Small intestine (tissue), 7 donors: Measurements from ENCODE around the gene DHTKD1. TPM values are rescaled to one million over a fixed set of nuclear protein-coding genes. Genes with fewer than 3 reads are reported as not detected.
"Not testable (repeated sequence)": the region's sequence is repeated elsewhere in the genome, so short reads cannot be mapped to it uniquely, and the experiment has no call there.

Experiments used
- DNase-seq, 2 donors: peaks; one replicate each; pipeline versions ENCODE4 v3.0.0 to v3.0.0-alpha.2; 2013
- FAIRE-seq: peaks from 2 replicates; lab custom pipeline; 2012; peaks lifted over from hg19 to GRCh38; lab: Jason Lieb, UNC
- H3K27ac ChIP-seq, 3 donors: one replicate each; pipeline ENCODE4 v1.5.1; 2013; ENCODE audit warnings: low read length in 2 of 3, mild to moderate bottlenecking in 2 of 3, control low read depth in 1 of 3, inconsistent platforms in 1 of 3, low read depth in 1 of 3, moderate library complexity in 1 of 3
- H3K27me3 ChIP-seq, 3 donors: one replicate each; pipeline ENCODE4 v1.6.1; 2013; ENCODE audit warnings: low read length in 3 of 3, inconsistent platforms in 1 of 3; ENCODE audit not compliant: control insufficient read depth in 3 of 3, insufficient read depth in 3 of 3
- H3K36me3 ChIP-seq, 3 donors: one replicate each; pipeline ENCODE4 v1.6.1; 2013; ENCODE audit warnings: low read length in 3 of 3, inconsistent platforms in 1 of 3, low read depth in 1 of 3, mild to moderate bottlenecking in 1 of 3, moderate library complexity in 1 of 3; ENCODE audit not compliant: control insufficient read depth in 3 of 3, insufficient read depth in 2 of 3
- H3K4me1 ChIP-seq, 3 donors: one replicate each; pipeline ENCODE4 v1.6.1; 2013; ENCODE audit warnings: low read length in 2 of 3, inconsistent platforms in 1 of 3, low read depth in 1 of 3, mild to moderate bottlenecking in 1 of 3, moderate library complexity in 1 of 3; ENCODE audit not compliant: control insufficient read depth in 3 of 3, insufficient read depth in 2 of 3
- H3K4me3 ChIP-seq, 3 donors: one replicate each; pipeline ENCODE4 v1.5.1; 2013; ENCODE audit warnings: low read length in 3 of 3, control low read depth in 1 of 3, inconsistent platforms in 1 of 3, low read depth in 1 of 3, mild to moderate bottlenecking in 1 of 3, moderate library complexity in 1 of 3
- H3K9me3 ChIP-seq, 2 donors: one replicate each; pipeline ENCODE4 v1.6.1; 2013; ENCODE audit warnings: low read depth in 1 of 2, low read length in 1 of 2; ENCODE audit not compliant: control insufficient read depth in 2 of 2, insufficient read depth in 1 of 2
- WGBS, 3 donors: extraction: QIAGEN DNeasy Blood & Tissue Kit; methylation state at CpG; one replicate each; pipeline ENCODE4 v1.1.7; 2013; 5-methylcytosine and 5-hydroxymethylcytosine counted together
- polyA plus RNA-seq, 4 donors: library from polyadenylated mRNA; stranded (reverse) in 3 of 4; unstranded in 1 of 4; fragments of 200-250 nt in 3 of 4; fragments of 120-200 nt in 1 of 4; gene quantifications; one replicate each; pipeline versions ENCODE4 v1.2.1 to v1.2.3, GENCODE V29; 2013
- donor health status: healthy with polysubstance abuse.
- donor health status: control.
- donor health status: control.
- donor health status: Bipolar disorder and iron deficiency.
- donor health status: healthy.

Gene DHTKD1
- polyA plus RNA-seq, 4 donors = 5.9 to 12.1 (median 9.5) TPM

DNA sequence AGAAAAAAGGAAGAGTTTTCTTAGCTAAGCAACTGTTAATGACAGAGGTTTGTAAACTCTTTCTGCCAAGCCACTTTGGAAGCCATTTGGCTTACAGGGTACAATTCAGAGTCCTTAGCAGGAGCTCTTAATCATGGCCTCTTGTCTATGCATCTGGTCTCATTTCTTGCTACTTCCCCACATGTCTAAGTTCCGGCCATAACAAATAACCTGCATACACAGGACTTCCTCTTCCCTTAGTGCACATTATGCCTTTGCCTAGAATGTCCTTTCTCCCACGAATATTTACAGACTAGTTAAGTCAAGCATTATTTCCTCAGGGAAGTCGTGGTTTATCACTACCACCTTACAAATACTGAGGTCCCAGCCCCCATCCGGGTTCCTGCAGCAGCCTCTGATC lies 17.5 kb upstream of the DHTKD1 start:
- no peak overlapping the region for H3K4me3 ChIP-seq

DNA sequence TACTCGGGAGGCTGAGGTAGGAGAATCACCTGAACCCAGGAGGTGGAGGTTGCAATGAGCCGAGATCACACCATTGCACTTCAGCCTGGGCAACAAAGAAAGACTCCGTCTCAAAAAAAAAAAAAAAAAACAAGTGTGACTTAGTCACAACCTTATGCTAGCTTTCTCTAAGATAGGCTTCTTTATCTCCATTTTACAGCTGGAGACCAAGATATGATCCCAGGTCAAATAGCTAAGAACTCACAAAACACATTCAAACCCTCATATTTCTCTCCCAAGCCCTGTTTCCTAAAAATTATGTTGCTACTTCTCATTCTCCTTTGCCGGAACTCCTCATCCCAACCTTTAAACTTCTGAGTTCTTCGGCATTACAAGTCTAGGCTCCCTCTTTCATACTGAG lies 13.0 kb upstream of the DHTKD1 start:
- H3K27ac ChIP-seq = no peak overlapping the region
- FAIRE-seq (no peak), DNase-seq (no peak)
- H3K4me1 ChIP-seq = no peaks in the 10 kb centered on the region
- no peaks in the 10 kb centered on the region for H3K27me3 ChIP-seq
- H3K9me3 ChIP-seq = no peaks in the 10 kb centered on the region
- H3K36me3 ChIP-seq = no peaks in the 10 kb centered on the region
- H3K4me3 ChIP-seq = no peak overlapping the region
- WGBS, 3 donors = 67 to 82% (median 68%) methylated on average over 5 of the region's 5 CpGs

More for the DNA sequence above, 17.5 kb upstream of the DHTKD1 start:
- 54 to 64% (median 63%) methylated on average over 4 of the region's 4 CpGs for WGBS, 3 donors
- Histone ChIP-seq H3K36me3 (no peaks in the 10 kb centered on the region), H3K9me3 (no peaks in the 10 kb centered on the region), H3K27me3 (no peaks in the 10 kb centered on the region), H3K27ac (no peak overlapping the region), H3K4me1 (no peaks in the 10 kb centered on the region)
- FAIRE-seq (no peak), DNase-seq (no peak)

DNA sequence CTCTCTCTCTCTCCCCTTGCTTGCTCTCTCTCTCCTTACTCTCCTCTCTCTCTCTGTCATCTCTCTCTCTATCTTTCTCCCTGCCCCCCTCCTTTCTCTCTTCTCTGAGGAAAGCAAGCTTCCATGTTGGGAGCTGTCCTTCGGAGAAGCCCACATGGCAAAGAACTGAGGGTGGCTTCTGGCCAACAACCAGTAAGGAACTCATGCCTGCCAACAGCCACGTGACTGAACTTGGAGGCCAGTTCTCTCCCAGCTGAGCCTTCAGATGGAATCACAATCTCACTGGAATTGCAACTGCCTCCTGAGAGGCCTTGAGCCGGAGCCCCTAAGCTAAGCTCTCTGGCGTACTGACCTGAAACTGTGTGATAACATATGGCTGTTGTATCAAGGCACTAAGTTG lies 12.0 kb upstream of the DHTKD1 start:
- Histone ChIP-seq H3K27ac (no peak overlapping the region), H3K9me3 (no peaks in the 10 kb centered on the region), H3K36me3 (no peaks in the 10 kb centered on the region), H3K27me3 (no peaks in the 10 kb centered on the region), H3K4me3 (no peak overlapping the region), H3K4me1 (no peaks in the 10 kb centered on the region)
- FAIRE-seq (no peak), DNase-seq (no peak)
- 65 to 70% (median 69%) methylated on average over 4 of the region's 4 CpGs for WGBS, 3 donors

DNA sequence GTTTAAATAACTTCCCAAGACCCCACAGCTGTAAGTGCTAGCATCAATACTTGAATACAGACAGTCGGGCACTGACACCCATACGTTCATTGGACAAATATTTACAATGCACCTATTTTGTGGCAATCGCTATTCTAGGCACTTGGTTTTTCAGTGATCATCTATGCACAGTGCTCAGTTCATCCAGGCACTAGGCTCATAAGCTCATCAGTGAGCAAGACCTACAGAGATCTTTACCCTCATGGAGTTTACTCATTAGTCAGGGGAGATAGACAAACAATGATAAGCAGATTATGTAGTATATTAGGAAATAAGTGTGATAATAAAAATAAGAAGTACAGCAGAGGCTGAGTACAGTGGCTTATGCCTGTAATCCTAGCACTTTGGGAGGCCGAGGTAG lies 7.6 kb upstream of the DHTKD1 start:
- peak in 1 of 2 donors; percentile 54 for DNase-seq
- FAIRE-seq = no peak
- Histone ChIP-seq H3K36me3 (no peaks in the 10 kb centered on the region), H3K4me1 (peaks cover 0 to 3% (median 0%) of the 10 kb centered on the region in 3 donors), H3K27ac (no peak overlapping the region), H3K4me3 (no peak overlapping the region), H3K9me3 (no peaks in the 10 kb centered on the region), H3K27me3 (no peaks in the 10 kb centered on the region)
- WGBS, 3 donors = 68 to 85% (median 81%) methylated on average over 4 of the region's 4 CpGs

DNA sequence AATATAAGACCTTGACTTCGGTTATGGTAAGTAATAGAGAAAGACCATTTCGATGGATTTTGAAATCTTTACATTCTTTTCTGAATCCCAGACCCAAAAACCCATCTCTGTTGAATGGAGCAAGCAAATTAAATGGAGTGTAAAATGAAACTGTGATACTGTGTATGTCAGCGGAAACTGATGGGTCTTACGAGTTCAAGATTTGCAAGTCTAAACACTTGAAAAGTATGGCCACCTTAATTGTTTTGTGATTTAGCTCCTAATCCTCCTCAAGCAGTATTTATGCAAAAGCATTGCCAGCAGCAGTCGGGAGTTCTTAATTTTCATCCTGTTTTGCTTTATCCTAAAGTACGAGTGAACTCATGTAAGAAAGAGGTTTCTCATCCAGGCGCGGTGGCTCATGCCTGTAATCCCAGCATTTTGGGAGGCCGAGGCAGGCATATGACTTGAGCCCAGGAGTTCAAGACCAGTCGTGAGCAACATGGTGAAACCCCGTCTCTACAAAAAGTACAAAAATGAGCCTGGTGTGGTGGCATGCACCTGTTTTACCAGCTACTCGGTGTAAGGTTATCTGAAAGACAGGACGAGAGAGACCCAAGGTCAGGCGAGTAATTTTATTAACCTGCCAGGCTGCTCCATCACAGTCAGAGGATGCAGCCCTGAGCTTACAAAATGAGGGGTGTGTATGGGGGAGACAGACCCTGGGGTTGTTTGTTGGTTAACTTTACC lies 5.8 kb upstream of the DHTKD1 start:
- no peaks in the 10 kb centered on the region for H3K36me3 ChIP-seq
- H3K27me3 ChIP-seq = no peaks in the 10 kb centered on the region
- FAIRE-seq (no peak), DNase-seq (no peak)
- no peaks in the 10 kb centered on the region for H3K9me3 ChIP-seq
- H3K4me3 ChIP-seq = no peak overlapping the region
- no peak overlapping the region for H3K27ac ChIP-seq
- H3K4me1 ChIP-seq = peaks cover 0 to 3% (median 0%) of the 10 kb centered on the region in 3 donors
- WGBS, 3 donors = 72 to 81% (median 78%) methylated on average over 14 of the region's 14 CpGs

DNA sequence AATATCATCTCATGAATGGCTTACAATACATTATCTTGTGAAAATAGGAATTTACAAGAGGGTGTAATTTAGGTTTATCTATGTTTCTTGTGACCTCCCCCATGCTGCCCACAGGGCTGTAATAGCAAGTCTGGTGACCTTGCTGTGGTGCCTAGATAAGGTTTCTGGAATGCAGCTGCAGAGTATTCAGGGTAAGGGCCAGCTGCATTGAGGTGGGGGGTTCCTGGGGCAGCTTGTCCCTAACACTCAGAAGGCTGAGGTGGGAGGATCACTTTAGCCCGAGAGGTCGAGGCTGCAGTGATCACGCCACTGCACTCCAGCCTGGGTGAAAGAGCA lies 5.3 kb upstream of the DHTKD1 start:
- 85 to 92% (median 89%) methylated on average over 3 of the region's 3 CpGs for WGBS, 3 donors
- Histone ChIP-seq H3K27ac (no peak overlapping the region), H3K4me1 (peaks cover 0 to 3% (median 0%) of the 10 kb centered on the region in 3 donors), H3K36me3 (no peaks in the 10 kb centered on the region), H3K27me3 (no peaks in the 10 kb centered on the region), H3K9me3 (no peaks in the 10 kb centered on the region), H3K4me3 (no peak overlapping the region)
- peak in 1 of 2 donors; percentile 30 for DNase-seq
- FAIRE-seq = no peak

DNA sequence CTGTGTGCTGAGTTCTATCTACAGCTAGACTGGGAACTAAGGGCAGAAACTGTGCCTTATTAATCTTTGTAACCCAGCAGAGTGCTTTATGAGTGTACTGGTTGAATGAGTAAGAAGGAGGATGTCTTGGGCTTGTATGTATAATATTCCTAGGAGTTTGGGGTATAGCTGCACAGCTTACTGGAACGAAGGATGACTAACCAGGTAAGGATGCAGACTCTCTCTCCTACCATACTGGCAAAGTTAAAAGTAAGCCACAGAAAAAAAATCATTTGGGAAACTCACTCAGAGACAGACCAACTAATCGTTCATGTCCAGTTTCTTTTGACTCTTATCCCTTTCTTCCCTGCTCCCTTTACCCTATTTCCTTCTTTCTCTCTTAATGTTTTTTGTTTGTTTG lies 1.4 kb upstream of the DHTKD1 start:
- H3K9me3 ChIP-seq = no peaks in the 10 kb centered on the region
- FAIRE-seq = no peak
- H3K4me3 ChIP-seq = no peak overlapping the region
- H3K27ac ChIP-seq = no peak overlapping the region
- peaks cover 0 to 3% (median 0%) of the 10 kb centered on the region in 3 donors for H3K4me1 ChIP-seq
- WGBS, 3 donors = 80 to 89% (median 82%) methylated on average over 2 of the region's 2 CpGs
- H3K27me3 ChIP-seq = no peaks in the 10 kb centered on the region
- DNase-seq = no peak
- H3K36me3 ChIP-seq = no peaks in the 10 kb centered on the region

DNA sequence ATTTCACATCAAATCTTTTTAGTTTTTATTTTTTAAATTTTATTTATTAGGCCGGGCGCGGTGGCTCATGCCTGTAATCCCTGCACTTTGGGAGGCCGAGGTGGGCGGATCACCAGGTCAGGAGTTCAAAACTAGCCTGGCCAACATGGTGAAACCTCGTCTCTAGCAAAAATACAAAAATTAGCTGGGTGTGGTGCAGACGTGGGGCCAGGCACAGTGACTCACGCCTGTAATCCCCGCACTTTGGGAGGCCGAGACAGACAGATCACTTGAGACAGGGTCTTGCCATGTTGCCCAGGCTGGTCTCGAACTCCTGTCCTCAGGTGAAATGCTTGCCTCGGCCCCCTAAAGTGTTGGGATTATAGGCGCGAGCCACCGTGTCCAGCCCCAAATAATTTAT lies 2.7 kb downstream of the DHTKD1 start:
- H3K36me3 ChIP-seq, FAIRE-seq, H3K4me3 ChIP-seq, H3K4me1 ChIP-seq, H3K27ac ChIP-seq, H3K9me3 ChIP-seq, H3K27me3 ChIP-seq, DNase-seq: not testable (repeated sequence)
- WGBS, 3 donors = 92 to 97% (median 94%) methylated on average over 15 of the region's 15 CpGs

DNA sequence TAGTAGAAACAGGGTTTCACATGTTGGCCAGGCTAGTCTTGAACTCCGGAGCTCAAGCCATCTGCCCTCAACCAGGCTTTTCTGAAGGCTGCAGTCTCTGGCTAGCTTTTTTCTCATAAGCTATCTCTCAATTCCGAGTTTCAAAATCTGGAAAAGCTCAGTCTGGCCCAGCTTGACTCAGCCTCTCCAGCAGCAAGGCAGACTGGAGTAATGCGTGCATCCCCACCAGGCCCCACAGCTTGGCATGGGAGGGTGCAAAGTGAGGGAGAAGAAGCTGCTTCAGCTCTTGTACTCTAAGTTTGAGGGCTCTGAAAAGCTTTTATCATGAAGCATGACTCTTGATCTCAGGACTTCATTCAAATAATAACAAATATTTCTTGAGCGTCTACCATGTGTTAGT lies 4.8 kb downstream of the DHTKD1 start:
- FAIRE-seq = no peak

More for the DNA sequence above, 4.8 kb downstream of the DHTKD1 start:
- Histone ChIP-seq H3K9me3 (no peaks in the 10 kb centered on the region), H3K4me3 (no peak overlapping the region), H3K27me3 (no peaks in the 10 kb centered on the region), H3K36me3 (peaks cover 0 to 10% (median 0%) of the 10 kb centered on the region in 3 donors), H3K27ac (no peak overlapping the region), H3K4me1 (no peaks in the 10 kb centered on the region)
- DNase-seq = no peak
- WGBS, 3 donors = 79 to 96% (median 93%) methylated on average over 4 of the region's 4 CpGs
